Fibroblast of the conjunctiva (primary cell): ENCODE data around the gene FAM210B.
A peak's percentile ranks its signal among the peaks of the same experiment; 100 is the strongest.
"Not testable (repeated sequence)": the region's sequence is repeated elsewhere in the genome, so short reads cannot be mapped to it uniquely, and the experiment has no call there.

Experiments used
- DNase-seq: peaks from one replicate; pipeline ENCODE4 v3.0.0-alpha.2; 2010; ENCODE audit warnings: low read depth

The FAM210B gene

DNA sequence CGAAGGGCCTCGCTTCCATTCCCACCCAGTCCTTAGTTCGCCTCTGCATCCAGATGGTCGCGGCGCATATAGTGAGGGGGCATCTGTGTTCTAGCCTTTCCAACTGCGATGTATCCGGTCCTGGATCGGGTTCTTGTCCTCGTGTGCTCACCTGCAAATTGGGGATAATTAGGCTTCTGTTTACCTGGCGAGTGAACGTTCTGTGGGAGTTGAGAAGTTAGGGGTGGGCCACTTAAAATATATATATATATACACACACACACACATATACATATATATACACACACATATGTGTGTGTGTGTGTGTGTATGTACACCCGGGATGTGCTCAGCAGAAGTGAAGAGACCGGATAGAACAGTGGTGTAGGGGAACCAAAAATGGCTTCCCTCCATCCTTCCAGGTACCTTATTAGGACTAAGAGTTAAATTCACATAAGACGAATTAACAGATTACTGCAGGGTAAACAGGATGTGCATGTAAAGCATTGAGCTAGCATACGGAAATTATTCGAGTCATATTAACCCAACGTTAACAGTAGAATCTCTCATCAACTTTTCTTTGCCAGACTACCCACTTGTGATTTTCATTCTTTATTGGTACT is 34.2 kb downstream of the FAM210B start:
- DNase-seq: no peak

GRCh38 chr20:56393653-56394052 is 34.9 kb downstream of the FAM210B start:
- no peak for DNase-seq

GRCh38 chr20:56395166-56395565 is 36.4 kb downstream of the FAM210B start:
- DNase-seq: no peak

- DNase-seq: peak; percentile 67
Measured at GRCh38 chr20:56400001-56400640, 41.3 kb downstream of the FAM210B start.

DNA sequence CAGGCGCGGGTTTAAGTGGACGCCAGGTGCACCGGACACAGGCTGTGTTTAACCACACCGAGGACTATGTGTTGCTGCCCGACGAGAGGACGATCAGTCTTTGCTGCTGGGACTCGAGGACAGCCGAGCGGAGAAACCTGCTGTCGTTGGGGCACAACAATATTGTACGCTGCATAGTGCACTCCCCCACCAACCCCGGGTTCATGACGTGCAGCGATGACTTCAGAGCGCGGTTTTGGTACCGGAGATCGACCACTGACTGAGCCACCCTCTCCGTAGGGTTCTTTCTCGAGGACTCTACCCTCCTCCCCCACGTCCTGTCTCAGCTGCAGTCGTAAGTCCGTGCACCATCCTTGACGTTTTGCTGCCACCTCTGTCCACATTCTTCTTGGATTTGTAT is 44.7 kb downstream of the FAM210B start:
- DNase-seq: no peak

- DNase-seq: not testable (repeated sequence)
Measured at GRCh38 chr20:56405356-56405755, 46.6 kb downstream of the FAM210B start.

DNA sequence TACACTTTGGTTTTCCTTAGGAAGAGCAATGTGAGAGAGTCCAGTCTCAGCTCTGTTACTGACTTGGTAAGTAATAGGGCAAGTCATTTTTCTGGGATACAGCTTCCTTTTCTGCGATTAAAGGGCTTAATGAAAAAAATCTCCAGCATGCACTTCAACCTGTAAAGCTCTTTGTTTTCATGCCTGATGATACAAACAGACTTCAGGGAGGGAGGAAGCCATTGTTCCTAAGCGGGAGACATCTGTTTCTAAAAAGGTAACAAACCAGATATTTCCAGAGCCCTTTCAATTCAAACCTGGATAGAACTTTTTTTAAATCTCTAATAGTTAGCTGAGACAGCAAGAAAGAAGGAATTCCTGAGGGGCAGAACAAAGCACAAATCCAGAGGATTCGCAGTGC is 48.1 kb downstream of the FAM210B start:
- DNase-seq: no peak

GRCh38 chr20:56409521-56409920 is 50.7 kb downstream of the FAM210B start:
- DNase-seq: no peak

- no peak for DNase-seq
Measured at GRCh38 chr20:56409956-56410355, 51.2 kb downstream of the FAM210B start.

- not testable (repeated sequence) for DNase-seq
Measured at GRCh38 chr20:56411287-56411686, 52.5 kb downstream of the FAM210B start.

DNA sequence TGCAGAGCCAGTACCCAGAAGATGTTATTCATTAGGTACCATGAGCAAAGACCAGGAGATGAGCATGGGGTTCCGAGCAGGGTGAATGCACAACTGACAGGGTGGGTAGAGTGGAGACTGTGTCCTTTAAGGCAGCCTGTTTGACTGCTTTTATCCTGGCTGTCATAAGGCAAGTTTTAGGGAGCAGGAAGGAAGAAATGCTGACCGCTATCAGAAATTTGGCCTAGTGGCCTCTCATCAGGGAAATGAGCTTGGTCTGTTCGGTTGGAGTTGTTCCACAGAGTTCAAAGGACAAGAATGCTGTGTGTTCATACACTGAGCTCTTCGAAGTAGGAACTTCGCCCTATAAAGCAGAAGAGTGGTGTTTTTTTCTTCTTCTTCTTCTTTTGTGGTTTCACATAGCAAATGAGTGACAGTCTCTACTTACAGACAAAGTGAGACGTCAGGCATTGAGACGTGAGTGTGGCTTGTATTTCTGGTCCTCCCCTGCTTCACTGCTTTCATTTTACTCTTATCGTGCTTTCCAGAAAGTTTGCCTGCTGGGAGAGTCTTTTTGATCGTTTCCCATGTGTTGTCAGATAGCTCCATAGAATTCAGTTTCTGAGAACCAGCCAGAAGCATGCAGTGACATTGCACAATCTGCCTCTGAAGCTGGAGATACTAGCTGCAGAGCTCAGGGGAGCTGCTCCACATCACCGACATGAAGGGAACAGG is 53.1 kb downstream of the FAM210B start, which contains the start of gene CASS4:
Gene CASS4, plus strand, starts transcription at position 502 of the 714 bp plus-strand sequence. Its CDS starts 199 bp downstream, at position 701.
- no peak for DNase-seq

GRCh38 chr20:56412473-56412790 is 53.7 kb downstream of the FAM210B start:
- DNase-seq: no peak

GRCh38 chr20:56412949-56413348 is 54.2 kb downstream of the FAM210B start:
- DNase-seq: no peak

GRCh38 chr20:56414842-56415765 is 56.3 kb downstream of the FAM210B start:
- peak; percentile 53 for DNase-seq

GRCh38 chr20:56417402-56417801 is 58.6 kb downstream of the FAM210B start:
- DNase-seq: no peak

- no peak for DNase-seq
Measured at GRCh38 chr20:56417911-56418310, 59.1 kb downstream of the FAM210B start.
